Stimulated activated CD4-positive, alpha-beta T cell treated with anti-CD3 and anti-CD28 coated beads, Interleukin-1b, Interleukin-23, amount 100 ng/mL, for 1 hour (primary cell): ENCODE measurements around the gene HES2.
"Not testable (repeated sequence)": the region's sequence is repeated elsewhere in the genome, so short reads cannot be mapped to it uniquely, and the experiment has no call there.

Source experiments
- DNase-seq, 2 donors: peaks; one replicate each; pipeline ENCODE4 v3.0.0-alpha.2; 2020; ENCODE audit warnings: low read depth in 2 of 2

HES2 gene

GRCh38 chr1:6418668-6419396 lies 887 bp downstream of the HES2 start:
- no peak for DNase-seq

GRCh38 chr1:6417961-6418667 lies 1.6 kb downstream of the HES2 start:
- no peak for DNase-seq

- DNase-seq: no peak
Observed at GRCh38 chr1:6416906-6417305, 2.8 kb downstream of the HES2 start.

- DNase-seq: no peak
Observed at GRCh38 chr1:6416295-6416656, 3.4 kb downstream of the HES2 start.

GRCh38 chr1:6414881-6415626 lies 4.7 kb downstream of the HES2 start:
- DNase-seq: no peak

- no peak for DNase-seq
Observed at GRCh38 chr1:6414443-6414844, 5.3 kb downstream of the HES2 start.

- DNase-seq: no peak
Observed at GRCh38 chr1:6412896-6413295, 6.8 kb downstream of the HES2 start.

- DNase-seq: no peak
Observed at GRCh38 chr1:6410248-6410893, 9.3 kb downstream of the HES2 start.

GRCh38 chr1:6409733-6410132 lies 10.0 kb downstream of the HES2 start:
- DNase-seq: no peak

- no peak for DNase-seq
Observed at GRCh38 chr1:6409053-6409452, 10.7 kb downstream of the HES2 start.

- no peak for DNase-seq
Observed at GRCh38 chr1:6408023-6408422, 11.7 kb downstream of the HES2 start.

- no peak for DNase-seq
Observed at GRCh38 chr1:6401673-6402072, 18.0 kb downstream of the HES2 start.

- DNase-seq: no peak
Observed at GRCh38 chr1:6399294-6399693, 20.4 kb downstream of the HES2 start.

- DNase-seq: no peak
Observed at GRCh38 chr1:6397844-6398441, 21.8 kb downstream of the HES2 start.

- no peak for DNase-seq
Observed at GRCh38 chr1:6396998-6397397, 22.7 kb downstream of the HES2 start.

GRCh38 chr1:6395781-6396244 lies 23.9 kb downstream of the HES2 start:
- DNase-seq: not testable (repeated sequence)

GRCh38 chr1:6395130-6395529 lies 24.6 kb downstream of the HES2 start:
- DNase-seq: not testable (repeated sequence)

- peak; percentile 81 to 89 for DNase-seq
Observed at GRCh38 chr1:6393400-6394187, 26.1 kb downstream of the HES2 start, which contains the start of gene ACOT7. Gene ACOT7 (minus strand): TSS chr1:6393767. CDS start chr1:6393399, 368 bp downstream.

- DNase-seq: no peak
Observed at GRCh38 chr1:6392809-6393399, 26.8 kb downstream of the HES2 start.
